Urinary bladder (tissue), 4 donors: ENCODE results near the gene PHKG1. TPM values are rescaled to one million over a fixed set of nuclear protein-coding genes. Genes with fewer than 3 reads are reported as not detected.
"Not testable (repeated sequence)": the region's sequence is repeated elsewhere in the genome, so short reads cannot be mapped to it uniquely, and the experiment has no call there.

Experiments
- DNase-seq: peaks from one replicate; pipeline ENCODE4 v3.0.0-alpha.2; 2015; ENCODE audit errors: extremely low spot score
- H3K27ac ChIP-seq: one replicate; pipeline ENCODE4 v1.5.1; 2013; ENCODE audit warnings: low read depth, mild to moderate bottlenecking, moderate library complexity
- H3K36me3 ChIP-seq: one replicate; pipeline ENCODE4 v1.6.1; 2013; ENCODE audit warnings: mild to moderate bottlenecking, moderate library complexity; ENCODE audit not compliant: insufficient read depth
- H3K4me1 ChIP-seq: one replicate; pipeline ENCODE4 v1.6.1; 2013; ENCODE audit warnings: mild to moderate bottlenecking, moderate library complexity; ENCODE audit not compliant: insufficient read depth
- H3K4me3 ChIP-seq: one replicate; pipeline ENCODE4 v1.5.1; 2013; ENCODE audit warnings: low read depth, low read length
- WGBS: extraction: QIAGEN DNeasy Blood & Tissue Kit; methylation state at CpG from one replicate; pipeline ENCODE4 v1.1.7; 2013; 5-methylcytosine and 5-hydroxymethylcytosine counted together
- polyA plus RNA-seq: library from polyadenylated mRNA; stranded (reverse); fragments of 200-250 nt; gene quantifications from one replicate; pipeline ENCODE4 v1.2.3, GENCODE V29; 2013
- total RNA-seq: library from RNA; depleted of rRNA; stranded (reverse); fragments of >200 nt; gene quantifications from one replicate; pipeline ENCODE4 v1.2.3, GENCODE V29; 2014
- donor health status: healthy with polysubstance abuse.
- donor health status: healthy.

The PHKG1 gene
- total and polyA plus RNA-seq, 2 donors = 3.6 to 13.0 TPM

DNA sequence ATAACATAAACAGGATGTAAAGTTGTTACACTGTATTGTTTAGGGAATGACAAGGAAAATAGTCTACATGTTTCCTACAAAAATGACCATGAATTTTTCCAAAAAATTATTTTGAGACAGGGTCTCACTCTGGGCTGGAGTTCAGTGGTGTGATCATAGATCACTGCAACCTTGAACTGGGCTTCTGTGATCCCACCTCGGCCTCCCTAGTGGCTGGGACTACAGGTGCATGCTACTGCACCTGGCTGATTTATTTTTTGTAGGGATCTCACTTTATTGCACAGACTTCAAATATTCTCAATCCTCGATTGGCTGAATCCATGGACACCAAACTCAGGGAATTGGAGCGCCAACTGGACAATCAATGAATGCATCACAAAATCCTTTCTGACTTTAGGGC, 6.9 kb upstream of the PHKG1 start:
- peaks cover 4% of the 10 kb centered on the region for H3K36me3 ChIP-seq
- H3K4me3 ChIP-seq = no peak overlapping the region
- DNase-seq = no peak
- WGBS = 95% methylated on average over 3 of the region's 3 CpGs
- no peak overlapping the region for H3K27ac ChIP-seq
- H3K4me1 ChIP-seq = no peaks in the 10 kb centered on the region

DNA sequence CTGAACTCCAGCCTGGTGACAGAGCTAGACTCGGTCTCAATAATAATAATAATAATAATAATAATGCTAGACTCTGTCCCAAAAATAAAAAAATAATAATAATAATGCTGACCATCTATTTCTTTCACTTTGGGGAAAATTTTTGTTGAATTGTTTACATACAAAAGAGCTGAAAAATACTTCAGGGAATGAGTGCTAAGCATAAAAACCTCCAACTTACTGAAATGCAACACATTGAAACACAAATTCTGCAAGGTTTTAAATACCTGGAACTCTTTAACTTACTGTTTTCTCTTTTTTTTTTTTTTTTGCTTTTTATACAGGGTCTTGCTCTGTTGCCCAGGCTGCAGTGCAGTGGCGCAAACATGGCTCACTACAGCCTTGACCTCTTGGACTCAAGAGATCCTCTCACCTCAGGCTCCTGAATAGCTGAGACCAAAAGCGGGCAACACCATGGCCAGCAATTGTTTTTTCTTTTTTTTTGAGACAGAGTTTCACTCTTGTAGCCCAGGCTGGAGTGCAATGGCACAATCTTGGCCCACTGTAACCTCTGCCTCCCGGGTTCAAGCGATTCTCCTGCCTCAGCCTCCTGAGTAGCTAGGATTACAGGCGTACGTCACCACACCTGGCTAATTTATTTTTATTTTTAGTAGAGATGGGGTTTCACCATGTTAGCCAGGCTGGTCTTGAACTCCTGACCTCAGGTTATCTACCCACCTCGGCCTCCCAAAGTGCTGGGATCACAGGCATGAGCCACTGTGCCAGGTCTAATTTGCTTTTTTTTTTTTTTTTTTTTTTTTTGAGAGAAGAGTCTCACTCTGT, 5.6 kb upstream of the PHKG1 start:
- H3K36me3 ChIP-seq, H3K27ac ChIP-seq, DNase-seq, H3K4me1 ChIP-seq, H3K4me3 ChIP-seq: not testable (repeated sequence)
- 90% methylated on average over 8 of the region's 8 CpGs for WGBS

DNA sequence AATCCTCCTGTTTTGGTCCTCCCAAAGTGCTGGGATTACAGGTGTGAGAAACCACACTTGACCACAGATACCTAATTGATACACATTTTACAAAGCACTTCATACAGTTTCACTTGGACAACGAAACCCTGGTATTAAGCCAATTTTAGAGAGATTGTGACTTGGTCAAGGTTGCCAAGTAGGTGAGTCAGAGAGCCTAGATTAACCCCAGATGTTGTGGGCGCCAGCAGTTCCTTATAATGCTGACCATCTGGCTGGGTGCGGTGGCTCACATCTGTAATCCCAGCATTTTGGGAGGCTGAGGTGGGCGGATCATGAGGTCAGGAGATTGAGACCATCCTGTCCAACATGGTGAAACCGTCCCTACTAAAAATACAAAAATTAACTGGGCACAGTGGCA, 4.9 kb upstream of the PHKG1 start:
- H3K4me3 ChIP-seq = no peak overlapping the region
- H3K4me1 ChIP-seq = no peaks in the 10 kb centered on the region
- H3K36me3 ChIP-seq = no peaks in the 10 kb centered on the region
- WGBS = 35% methylated on average over 5 of the region's 5 CpGs
- H3K27ac ChIP-seq = no peak overlapping the region
- DNase-seq = no peak

DNA sequence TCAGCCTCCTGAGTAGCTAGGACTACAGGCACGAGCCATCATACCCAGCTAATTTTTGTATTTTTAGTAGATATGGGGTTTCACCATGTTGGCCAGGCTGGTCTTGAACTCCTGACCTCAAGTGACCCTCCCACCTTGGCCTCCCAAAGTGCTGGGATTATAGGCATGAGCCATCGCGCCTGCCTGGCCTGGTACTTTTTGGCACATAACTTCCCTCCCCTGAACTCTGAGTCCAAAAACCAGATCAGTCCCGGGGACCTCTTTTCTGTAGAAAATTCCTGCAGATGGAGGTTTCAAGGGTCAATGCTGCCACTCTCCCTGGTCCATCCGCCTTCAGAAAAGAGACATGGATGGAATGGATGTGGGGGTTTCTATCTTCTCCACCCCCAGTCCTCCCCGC, 364 bp downstream of the PHKG1 start:
- H3K27ac ChIP-seq, H3K4me3 ChIP-seq: not testable (repeated sequence)
- WGBS = 35% methylated on average over 6 of the region's 6 CpGs

DNA sequence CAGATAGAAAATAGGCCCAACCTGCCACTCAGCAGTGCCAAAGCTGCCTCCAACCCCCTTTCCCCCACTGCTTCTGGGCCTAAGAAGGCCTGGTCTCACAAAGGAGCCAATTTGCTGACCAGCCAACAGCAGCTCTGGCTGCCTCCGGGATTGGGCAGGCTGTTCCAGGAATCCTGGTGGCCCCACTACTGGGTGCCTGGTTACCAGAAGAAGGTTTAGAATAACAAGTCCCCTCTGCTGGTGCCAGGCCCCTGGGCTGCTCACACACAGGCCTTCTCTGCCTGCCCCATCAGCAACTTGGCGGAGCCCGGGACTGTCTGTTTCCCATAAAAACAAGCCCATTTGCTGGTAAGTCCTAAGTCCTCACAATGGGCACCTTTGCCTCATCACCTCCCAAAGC, 1.2 kb downstream of the PHKG1 start:
- 61% methylated on average over 3 of the region's 3 CpGs for WGBS
- DNase-seq = no peak
- Histone ChIP-seq H3K4me3 (no peak overlapping the region), H3K27ac (no peak overlapping the region), H3K36me3 (peaks cover 2% of the 10 kb centered on the region), H3K4me1 (no peaks in the 10 kb centered on the region)

More for the DNA sequence above, 364 bp downstream of the PHKG1 start:
- not testable (repeated sequence) for DNase-seq, H3K4me1 ChIP-seq, H3K36me3 ChIP-seq

DNA sequence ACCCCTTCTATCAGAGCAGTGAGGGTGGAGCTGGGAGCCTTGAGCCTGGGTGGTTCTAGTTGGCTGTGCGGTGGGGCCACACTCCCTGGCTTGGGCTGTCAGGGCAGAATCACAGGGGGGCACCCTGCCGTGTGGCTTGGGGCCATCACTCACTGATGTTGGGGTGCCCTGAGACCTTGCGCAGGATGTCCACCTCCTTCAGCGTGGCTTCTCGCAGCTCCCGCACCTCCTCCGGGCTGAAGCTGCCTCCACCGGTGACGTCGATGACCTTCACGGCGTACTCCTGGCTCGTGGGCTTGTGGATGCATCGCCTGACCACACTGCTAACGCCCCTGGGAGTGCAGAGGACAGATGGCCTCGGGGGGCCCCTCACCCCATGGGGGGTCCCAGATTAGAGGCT, 5.3 kb downstream of the PHKG1 start:
- no peak overlapping the region for H3K27ac ChIP-seq
- WGBS = 93% methylated on average over 16 of the region's 16 CpGs
- H3K36me3 ChIP-seq = peaks cover 2% of the 10 kb centered on the region
- no peak for DNase-seq
- no peak overlapping the region for H3K4me3 ChIP-seq
- no peaks in the 10 kb centered on the region for H3K4me1 ChIP-seq

DNA sequence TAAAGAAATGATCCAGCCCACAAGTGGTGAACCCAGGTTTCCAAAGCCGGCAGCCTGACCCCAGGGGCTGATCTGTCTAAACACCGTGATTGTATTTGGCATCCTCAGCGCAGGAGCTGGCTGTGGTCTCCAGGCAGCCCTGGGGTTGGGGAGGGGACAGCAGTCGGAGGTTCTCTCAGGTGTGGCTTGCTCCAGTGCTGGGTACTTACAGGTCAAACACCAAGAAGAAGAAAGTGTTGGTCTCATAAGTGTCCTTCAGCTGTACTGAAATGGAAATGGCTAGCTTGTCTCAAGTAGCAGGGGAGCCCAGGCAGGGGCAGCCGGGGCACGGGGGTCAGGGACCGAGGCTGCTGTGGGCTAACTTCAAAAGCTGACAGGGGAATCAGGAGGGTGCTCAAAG, 6.0 kb downstream of the PHKG1 start:
- Histone ChIP-seq H3K27ac (no peak overlapping the region), H3K4me1 (no peaks in the 10 kb centered on the region), H3K4me3 (no peak overlapping the region), H3K36me3 (peaks cover 2% of the 10 kb centered on the region)
- no peak for DNase-seq
- 94% methylated on average over 7 of the region's 7 CpGs for WGBS

DNA sequence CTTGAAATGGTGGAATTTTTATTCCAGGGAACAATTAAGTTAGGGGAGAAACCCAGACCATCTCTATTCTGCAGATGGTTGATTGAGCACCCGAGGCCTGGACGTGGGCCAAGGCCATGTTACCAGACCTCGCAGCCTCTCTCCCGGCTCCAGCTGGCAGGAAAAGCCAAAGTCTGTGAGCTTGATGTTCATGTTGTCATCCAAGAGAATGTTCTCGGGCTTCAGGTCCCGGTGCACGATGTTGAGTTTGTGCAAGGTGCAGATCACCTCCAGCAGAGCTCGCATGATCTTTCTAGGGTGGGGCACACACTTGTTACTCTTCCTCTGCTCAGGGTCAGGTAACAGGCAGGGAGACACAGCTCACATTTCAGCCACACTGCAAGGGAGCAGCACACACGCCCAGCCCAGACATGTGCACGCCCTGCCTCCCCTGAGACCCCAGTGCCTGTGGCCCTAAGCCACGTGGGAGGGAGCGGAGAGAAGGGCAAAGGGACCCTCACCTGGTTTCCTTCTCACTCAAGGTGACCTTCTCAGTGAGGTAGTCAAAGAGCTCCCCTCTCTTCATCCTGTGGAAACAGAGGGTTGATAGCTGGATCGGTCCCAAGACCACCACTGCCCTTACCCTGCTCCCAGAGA, 9.5 kb downstream of the PHKG1 start:
- H3K4me1 ChIP-seq = no peaks in the 10 kb centered on the region
- H3K36me3 ChIP-seq = peaks cover 2% of the 10 kb centered on the region
- 54% methylated on average over 13 of the region's 13 CpGs for WGBS
- no peak for DNase-seq
- no peak overlapping the region for H3K27ac ChIP-seq
- no peak overlapping the region for H3K4me3 ChIP-seq

DNA sequence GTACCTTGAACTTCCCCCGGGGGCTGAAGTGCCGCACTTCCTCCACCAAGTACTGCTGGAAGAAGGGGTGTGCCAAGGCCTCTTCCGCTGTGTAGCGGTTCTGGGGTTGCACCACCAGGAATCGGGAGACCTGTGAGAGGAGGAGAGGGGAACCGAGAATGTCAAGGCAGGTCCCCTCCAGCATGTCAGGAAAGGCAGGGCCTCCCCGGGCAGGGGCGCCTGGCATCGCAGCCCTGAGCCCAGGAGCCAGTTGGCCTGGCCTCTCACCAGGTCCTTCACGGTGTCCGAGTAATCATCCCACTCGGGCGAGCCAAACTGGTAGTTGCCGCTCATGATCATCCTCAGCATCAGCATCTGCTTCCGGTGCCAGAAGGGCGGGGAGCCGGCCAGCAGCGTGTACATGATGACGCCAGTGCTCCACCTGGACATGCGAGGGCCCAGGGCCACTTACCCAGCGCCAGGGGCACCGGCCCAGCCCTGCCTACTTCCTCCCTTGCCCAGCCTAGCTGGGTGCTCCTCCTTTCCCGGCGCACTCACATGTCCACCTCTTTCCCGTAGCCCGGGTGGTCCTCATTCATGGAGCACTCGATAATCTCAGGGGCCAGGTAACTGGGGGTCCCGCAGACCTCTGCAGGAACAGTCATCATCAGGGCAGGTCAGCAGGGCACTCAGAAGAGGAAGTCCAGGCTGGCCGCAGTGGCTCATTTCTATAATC, 11.0 kb downstream of the PHKG1 start:
- Histone ChIP-seq H3K4me1 (no peaks in the 10 kb centered on the region), H3K4me3 (no peak overlapping the region), H3K36me3 (no peaks in the 10 kb centered on the region), H3K27ac (no peak overlapping the region)
- 95% methylated on average over 29 of the region's 29 CpGs for WGBS
- DNase-seq = no peak

DNA sequence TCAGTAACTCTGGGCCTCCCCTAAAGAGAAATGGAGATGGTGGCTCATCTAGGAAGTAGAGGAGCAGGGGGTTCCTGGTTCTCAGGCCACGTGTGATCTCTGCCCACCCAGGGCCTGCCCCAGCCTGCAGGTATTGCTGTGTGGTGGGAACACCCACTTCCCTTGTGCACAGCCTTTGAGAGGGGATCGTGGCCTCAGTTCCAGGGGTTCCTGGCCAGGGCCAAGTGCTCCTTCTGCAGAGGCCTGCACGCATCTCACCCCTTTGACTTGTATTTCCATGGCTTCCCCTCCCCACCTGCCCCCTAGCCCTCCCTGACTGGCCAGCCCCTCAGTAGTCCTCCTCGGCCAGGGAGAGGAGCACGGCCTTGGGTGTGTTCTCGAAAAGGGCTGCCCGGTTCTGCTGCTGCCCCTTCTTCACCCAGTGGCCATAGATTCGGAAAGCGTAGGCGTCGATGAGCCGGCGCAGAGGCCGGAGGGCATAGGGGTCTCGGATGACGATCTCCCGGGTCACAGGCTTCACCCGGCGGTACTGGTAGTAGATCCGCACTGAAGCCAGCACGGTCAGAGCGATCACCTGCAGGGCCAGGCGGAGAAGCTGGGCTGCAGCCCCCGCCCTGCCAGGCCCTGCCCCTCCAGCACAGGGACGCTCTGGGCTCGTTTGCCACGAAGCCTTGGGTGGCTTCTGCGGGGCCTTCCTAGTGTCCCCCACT, 11.9 kb downstream of the PHKG1 start:
- not testable (repeated sequence) for H3K36me3 ChIP-seq, H3K27ac ChIP-seq

DNA sequence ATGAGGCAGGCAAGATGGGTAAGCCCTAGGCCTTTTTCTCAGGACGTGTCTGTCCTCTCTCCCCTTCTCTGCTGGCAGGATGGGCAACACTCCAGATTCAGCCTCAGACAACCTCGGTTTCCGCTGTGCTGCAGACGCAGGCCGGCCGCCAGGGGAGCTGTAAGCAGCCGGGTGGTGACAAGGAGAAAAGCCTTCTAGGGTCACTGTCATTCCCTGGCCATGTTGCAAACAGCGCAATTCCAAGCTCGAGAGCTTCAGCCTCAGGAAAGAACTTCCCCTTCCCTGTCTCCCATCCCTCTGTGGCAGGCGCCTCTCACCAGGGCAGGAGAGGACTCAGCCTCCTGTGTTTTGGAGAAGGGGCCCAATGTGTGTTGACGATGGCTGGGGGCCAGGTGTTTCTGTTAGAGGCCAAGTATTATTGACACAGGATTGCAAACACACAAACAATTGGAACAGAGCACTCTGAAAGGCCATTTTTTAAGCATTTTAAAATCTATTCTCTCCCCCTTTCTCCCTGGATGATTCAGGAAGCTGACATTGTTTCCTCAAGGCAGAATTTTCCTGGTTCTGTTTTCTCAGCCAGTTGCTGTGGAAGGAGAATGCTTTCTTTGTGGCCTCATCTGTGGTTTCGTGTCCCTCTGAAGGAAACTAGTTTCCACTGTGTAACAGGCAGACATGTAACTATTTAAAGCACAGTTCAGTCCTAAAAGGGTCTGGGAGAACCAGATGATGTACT, 13.1 kb downstream of the PHKG1 start:
- Histone ChIP-seq H3K4me1 (no peaks in the 10 kb centered on the region), H3K27ac (peak overlapping the region; percentile 33), H3K36me3 (no peaks in the 10 kb centered on the region), H3K4me3 (no peak overlapping the region)
- 29% methylated on average over 12 of the region's 12 CpGs for WGBS
- DNase-seq = no peak

More for the DNA sequence above, 11.9 kb downstream of the PHKG1 start:
- WGBS = 96% methylated on average over 28 of the region's 28 CpGs
- not testable (repeated sequence) for DNase-seq, H3K4me1 ChIP-seq, H3K4me3 ChIP-seq

DNA sequence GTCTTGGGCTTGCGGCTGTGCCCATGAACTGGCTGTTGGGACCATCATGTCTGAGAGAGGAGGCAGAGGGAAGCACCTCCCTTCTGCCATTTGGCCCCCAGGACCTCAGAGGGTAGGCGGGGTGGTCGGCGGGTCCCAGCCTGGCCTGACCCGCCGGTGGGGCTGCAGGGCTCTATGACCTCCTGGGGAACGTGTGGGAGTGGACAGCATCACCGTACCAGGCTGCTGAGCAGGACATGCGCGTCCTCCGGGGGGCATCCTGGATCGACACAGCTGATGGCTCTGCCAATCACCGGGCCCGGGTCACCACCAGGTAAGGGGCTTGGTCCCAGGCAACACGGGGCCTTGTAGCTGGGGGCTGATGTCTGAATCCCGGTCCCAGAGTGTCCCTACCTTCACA, 14.6 kb downstream of the PHKG1 start:
- Histone ChIP-seq H3K4me1 (no peaks in the 10 kb centered on the region), H3K27ac (no peak overlapping the region), H3K36me3 (no peaks in the 10 kb centered on the region), H3K4me3 (no peak overlapping the region)
- no peak for DNase-seq
- 94% methylated on average over 16 of the region's 16 CpGs for WGBS

DNA sequence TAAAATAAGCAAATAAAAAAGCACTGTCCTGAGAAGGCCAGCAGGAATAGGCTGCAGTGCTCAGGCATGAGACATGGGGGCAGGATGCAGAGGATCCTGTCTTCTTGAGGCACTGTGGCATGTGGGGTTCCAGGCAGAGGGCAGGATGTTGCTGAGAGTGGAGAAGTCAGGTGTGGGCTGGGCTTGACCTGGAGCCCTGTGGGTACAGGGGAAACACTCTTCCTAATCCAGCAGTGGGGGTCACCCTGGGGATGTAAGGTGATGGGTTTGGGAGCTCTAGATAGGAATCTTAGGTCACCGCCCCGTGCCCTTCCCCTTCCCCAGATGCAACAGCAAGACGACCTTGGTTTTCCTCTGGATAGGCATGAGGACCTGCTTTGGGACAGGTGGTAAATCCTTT, 15.1 kb downstream of the PHKG1 start:
- DNase-seq = no peak
- H3K36me3 ChIP-seq = no peaks in the 10 kb centered on the region
- 94% methylated on average over 3 of the region's 3 CpGs for WGBS
- no peak overlapping the region for H3K27ac ChIP-seq
- no peaks in the 10 kb centered on the region for H3K4me1 ChIP-seq
- H3K4me3 ChIP-seq = no peak overlapping the region
